SK-N-SH (cell line): ENCODE data around the gene SEC16A. TPM values are rescaled to one million over a fixed set of nuclear protein-coding genes. Genes with fewer than 3 reads are reported as not detected.

Experiments
- CTCF ChIA-PET: fragments of 300-600, 350-600 bp; formaldehyde crosslinking; extraction: SDS; loops from one replicate; lab custom pipeline; 2021; lab: Yijun Ruan, JAX
- POLR2A ChIA-PET: fragments of 350-600 bp; sonication (Branson Sonifier 250); formaldehyde crosslinking; extraction: SDS; loops from one replicate; lab custom pipeline; 2020; ENCODE audit warnings: antibody characterized with exemption, inconsistent platforms; lab: Yijun Ruan, JAX
- DNase-seq: peaks from one replicate; pipeline ENCODE4 v3.0.0; 2012
- H2AFZ ChIP-seq: fragments of 200-600 bp; sonication (generic); 2 replicates; pipeline ENCODE4 v1.8.1; 2016; ENCODE audit warnings: antibody characterized with exemption, mild to moderate bottlenecking, low read depth
- H3F3A ChIP-seq: fragments of 200-600 bp; sonication (generic); replicated peaks from 2 replicates; pipeline ENCODE3; 2016; ENCODE audit warnings: antibody characterized with exemption, mild to moderate bottlenecking; ENCODE audit not compliant: insufficient read depth
- H3K27ac ChIP-seq, 2 experiments: fragments of 200-500 bp in 1 of 2; fragments of 200-600 bp in 1 of 2; sonication (Bioruptor generic) in 1 of 2; sonication (generic), shearing (Covaris generic) in 1 of 2; 2 replicates each; pipeline versions ENCODE4 v1.5.1 to v1.6.1; 2014 to 2016; ENCODE audit warnings: low read depth in 2 of 2, inconsistent platforms in 1 of 2, low read length in 1 of 2, mild to moderate bottlenecking in 1 of 2, mixed read lengths in 1 of 2
- H3K27me3 ChIP-seq: fragments of 200-600 bp; sonication (generic), shearing (Covaris generic); 2 replicates; pipeline ENCODE4 v1.6.1; 2016; ENCODE audit warnings: mixed run types; ENCODE audit not compliant: insufficient read depth
- H3K36me3 ChIP-seq, 2 experiments: fragments of 200-500 bp in 1 of 2; fragments of 200-600 bp in 1 of 2; sonication (Bioruptor generic) in 1 of 2; sonication (generic) in 1 of 2; replicated peaks in 1 of 2; 2 replicates each; pipeline versions ENCODE3 to v1.5.1; 2014 to 2016; ENCODE audit warnings: low read length in 1 of 2, mild to moderate bottlenecking in 1 of 2; ENCODE audit not compliant: insufficient read depth in 2 of 2, control insufficient read depth in 1 of 2
- H3K4me1 ChIP-seq, 2 experiments: fragments of 200-500 bp in 1 of 2; fragments of 200-600 bp in 1 of 2; sonication (Bioruptor generic) in 1 of 2; sonication (generic), shearing (Covaris generic) in 1 of 2; 2 replicates each; pipeline versions ENCODE4 v1.5.1 to v1.6.1; 2014 to 2016; ENCODE audit warnings: low read depth in 1 of 2, low read length in 1 of 2, mixed run types in 1 of 2; ENCODE audit not compliant: insufficient read depth in 2 of 2, control insufficient read depth in 1 of 2
- H3K4me2 ChIP-seq: fragments of 200-600 bp; sonication (generic), shearing (Covaris generic); 2 replicates; pipeline ENCODE4 v1.6.1; 2017; ENCODE audit warnings: mixed run types
- H3K4me3 ChIP-seq, 2 experiments: fragments of 200-500 bp in 1 of 2; fragments of 200-600 bp in 1 of 2; sonication (Bioruptor generic) in 1 of 2; sonication (generic), shearing (Covaris generic) in 1 of 2; 2 replicates each; pipeline versions ENCODE4 v1.5.1 to v1.8.1; 2014 to 2016; ENCODE audit warnings: low read depth in 2 of 2, inconsistent platforms in 1 of 2, low read length in 1 of 2, mild to moderate bottlenecking in 1 of 2, mixed read lengths in 1 of 2, moderate library complexity in 1 of 2
- H3K79me2 ChIP-seq: fragments of 200-600 bp; sonication (generic); 2 replicates; pipeline ENCODE4 v1.8.1; 2017; ENCODE audit warnings: mild to moderate bottlenecking; ENCODE audit not compliant: insufficient read depth
- H3K9ac ChIP-seq: fragments of 200-600 bp; sonication (generic); 2 replicates; pipeline ENCODE4 v1.6.1; 2017; ENCODE audit warnings: mixed run types
- H3K9me2 ChIP-seq: fragments of 200-600 bp; sonication (generic); 2 replicates; pipeline ENCODE4 v1.6.1; 2017; ENCODE audit warnings: mixed run types
- H3K9me3 ChIP-seq: fragments of 200-600 bp; sonication (generic); 2 replicates; pipeline ENCODE4 v1.6.1; 2017; ENCODE audit warnings: mixed run types, mild to moderate bottlenecking, moderate library complexity
- H4K20me1 ChIP-seq: fragments of 200-600 bp; sonication (generic); 2 replicates; pipeline ENCODE4 v1.6.1; 2017; ENCODE audit warnings: mild to moderate bottlenecking, mixed run types; ENCODE audit not compliant: insufficient read depth
- CHD2 ChIP-seq: fragments of 150-350 bp; IDR thresholded peaks from 2 replicates; pipeline ENCODE4 v1.6.1; 2018; ENCODE audit warnings: low read length; ENCODE audit not compliant: partially characterized antibody
- CTCF ChIP-seq: fragments of 200-600 bp; sonication (generic); IDR thresholded peaks from 2 replicates; pipeline ENCODE4 v1.6.1; 2017; ENCODE audit warnings: antibody characterized with exemption, mild to moderate bottlenecking, moderate library complexity
- ELF1 ChIP-seq: IDR thresholded peaks from 2 replicates; pipeline ENCODE4 v1.4.0; 2012
- FOXJ3 ChIP-seq: sonication (generic); formaldehyde crosslinking; IDR thresholded peaks from 2 replicates; pipeline ENCODE4 v1.5.1; 2020; ENCODE audit warnings: mild to moderate bottlenecking, missing genetic modification reagents
- GATA2 ChIP-seq: sonication (generic); formaldehyde crosslinking; IDR thresholded peaks from 2 replicates; pipeline ENCODE4 v1.5.0; 2020; ENCODE audit warnings: mild to moderate bottlenecking, missing genetic modification reagents
- IRF3 ChIP-seq: fragments of 150-350 bp; IDR thresholded peaks from 2 replicates; pipeline ENCODE4 v1.6.1; 2016; ENCODE audit warnings: mild to moderate bottlenecking, low read depth, low read length
- NFIC ChIP-seq: IDR thresholded peaks from 2 replicates; pipeline ENCODE4 v1.4.0; 2012; ENCODE audit warnings: borderline replicate concordance
- POLR2AphosphoS5 ChIP-seq: IDR thresholded peaks from 2 replicates; pipeline ENCODE4 v1.6.1; 2012; ENCODE audit warnings: low read depth, low read length
- RAD21 ChIP-seq: IDR thresholded peaks from 2 replicates; pipeline ENCODE4 v1.6.1; 2012; ENCODE audit warnings: mild to moderate bottlenecking, low read length
- RCOR1 ChIP-seq: fragments of 150-350 bp; IDR thresholded peaks from 2 replicates; pipeline ENCODE4 v1.6.1; 2017; ENCODE audit warnings: antibody characterized with exemption, low read length
- REST ChIP-seq: IDR thresholded peaks from 2 replicates; pipeline ENCODE4 v1.6.1; 2012; ENCODE audit warnings: mild to moderate bottlenecking, low read depth, low read length, moderate library complexity
- SIN3A ChIP-seq: IDR thresholded peaks from 2 replicates; pipeline ENCODE4 v1.6.1; 2012; ENCODE audit warnings: low read depth, mild to moderate bottlenecking, low read length, moderate library complexity, borderline replicate concordance
- TCF12 ChIP-seq: IDR thresholded peaks from 2 replicates; pipeline ENCODE4 v1.4.0; 2012
- TEAD4 ChIP-seq: IDR thresholded peaks from 2 replicates; pipeline ENCODE4 v1.4.0; 2012; ENCODE audit warnings: mild to moderate bottlenecking, borderline replicate concordance; ENCODE audit not compliant: insufficient read depth
- USF1 ChIP-seq: IDR thresholded peaks from 2 replicates; pipeline ENCODE4 v1.4.0; 2012; ENCODE audit warnings: low read depth, borderline replicate concordance
- ZBTB33 ChIP-seq: IDR thresholded peaks from 2 replicates; pipeline ENCODE4 v1.4.0; 2012; ENCODE audit warnings: low read depth, borderline replicate concordance
- WGBS: methylation state at CpG from one replicate; pipeline ENCODE4 v1.1.6; 2017; ENCODE audit warnings: low lambda C conversion rate; 5-methylcytosine and 5-hydroxymethylcytosine counted together
- polyA plus RNA-seq, 3 experiments: library from polyadenylated mRNA; depleted of rRNA; stranded (reverse); fragments of >200 nt; gene quantifications; 2 replicates each; pipeline ENCODE4 v1.2.3, GENCODE V29; 2012

SEC16A gene
- polyA plus RNA-seq, 1 of the 3 experiments (the other 2 are of a cell fraction), result 25.9 TPM

GRCh38 chr9:136502940-136503550 is 20.2 kb upstream of the SEC16A start:
- Histone ChIP-seq H3K4me2 (no peak overlapping the region), H3K4me3 (no peak overlapping the region), H4K20me1 (no peaks in the 10 kb centered on the region), H3K4me1 (no peaks in the 10 kb centered on the region), H2AFZ (no peak overlapping the region), H3K9me3 (no peaks in the 10 kb centered on the region), H3K27me3 (no peaks in the 10 kb centered on the region), H3F3A (no peaks in the 10 kb centered on the region), H3K9ac (no peak overlapping the region), H3K27ac (no peak overlapping the region), H3K9me2 (no peaks in the 10 kb centered on the region), H3K79me2 (no peaks in the 10 kb centered on the region), H3K36me3 (peaks cover 3 to 63% of the 10 kb centered on the region in 2 experiments)
- no peak for DNase-seq
- 88% methylated on average over 14 of the region's 33 CpGs for WGBS
- ChIA-PET POLR2A (no interaction called here), CTCF (interaction anchor here (1.6 to 2.4 kb wide), 4 partner anchors 15 to 129 kb away, joined by 4 to 16 read pairs (median 8); no protein-coding TSS in a partner anchor)
- TF ChIP-seq ELF1, result no peak
- peak; percentile 19; the same call in 1 of the 2 replicates for TF ChIP-seq CTCF

- ChIA-PET CTCF (interaction anchor here (0.6 to 2.3 kb wide), 3 partner anchors 10 to 129 kb away, joined by 3 to 8 read pairs (median 4); no protein-coding TSS in a partner anchor), POLR2A (no interaction called here)
- no peak overlapping the region for H3K4me3 ChIP-seq
- H3K4me2 ChIP-seq, result no peak overlapping the region
- no peaks in the 10 kb centered on the region for H3K27me3 ChIP-seq
- H3F3A ChIP-seq, result no peaks in the 10 kb centered on the region
- no peak overlapping the region for H3K27ac ChIP-seq
- no peak for DNase-seq
- H3K4me1 ChIP-seq, result no peaks in the 10 kb centered on the region
- no peak for TF ChIP-seq REST
- no peak for TF ChIP-seq RCOR1
- TF ChIP-seq SIN3A, result no peak
- TF ChIP-seq TEAD4, result no peak
- no peak for TF ChIP-seq POLR2AphosphoS5
- no peak for TF ChIP-seq GATA2
- no peak for TF ChIP-seq ZBTB33
- no peak for TF ChIP-seq ELF1
- TF ChIP-seq TCF12, result no peak
- TF ChIP-seq CHD2, result no peak
- TF ChIP-seq IRF3, result no peak
- no peak for TF ChIP-seq NFIC
- TF ChIP-seq FOXJ3 (CRISPR knock-in tag), result no peak
- TF ChIP-seq USF1, result no peak
- TF ChIP-seq RAD21, result no peak
- TF ChIP-seq, all 33 proteins: peak for 0
- Histone ChIP-seq H4K20me1 (no peaks in the 10 kb centered on the region), H3K9me2 (no peaks in the 10 kb centered on the region), H3K36me3 (peaks cover 3 to 60% of the 10 kb centered on the region in 2 experiments), H3K9ac (no peak overlapping the region), H3K79me2 (no peaks in the 10 kb centered on the region), H3K9me3 (no peaks in the 10 kb centered on the region), H2AFZ (no peak overlapping the region)
- 86% methylated on average over 18 of the region's 38 CpGs for WGBS
Observed at GRCh38 chr9:136502196-136502595, 19.4 kb upstream of the SEC16A start.
